ENCODE results near the gene PRX.
"Not testable (repeated sequence)": the region's sequence is repeated elsewhere in the genome, so short reads cannot be mapped to it uniquely, and the experiment has no call there.

Gene PRX

DNA sequence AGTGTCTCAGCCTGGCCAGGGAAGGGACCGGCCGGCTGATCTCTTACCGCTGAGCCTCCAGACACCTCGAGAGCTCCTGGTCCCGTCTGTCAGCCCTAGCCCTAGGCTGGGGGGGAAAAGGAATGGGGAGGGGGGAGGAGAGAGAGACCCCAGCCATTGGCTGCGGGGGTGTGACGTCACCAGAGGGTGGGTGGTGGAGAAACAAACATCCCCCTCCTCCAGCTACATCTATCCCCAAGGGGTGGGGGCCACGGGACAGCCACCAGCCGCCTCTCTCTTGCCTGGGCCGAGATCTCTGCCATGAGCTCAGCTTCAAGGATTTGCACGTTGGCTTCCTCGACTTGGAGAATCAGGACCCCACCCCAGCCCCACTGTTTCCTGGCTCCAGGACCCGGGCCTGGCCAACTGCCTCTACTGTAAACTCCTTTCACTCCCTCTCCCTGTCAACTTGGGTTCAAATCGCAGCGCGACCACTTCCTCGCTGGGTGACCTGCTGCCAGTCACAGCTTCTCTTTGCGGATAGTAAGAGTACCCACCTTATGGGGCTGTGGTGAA is at the start of gene PRX:
TSS of gene PRX (minus strand) at position 88 of the 555 bp plus-strand sequence. CDS start 5,446 bp downstream, outside the sequence.
- peak within 1 kb of the TSS; percentile 19 to 75 (median 61) for H3K4me3 Mint-ChIP-seq
- H3K27me3 Mint-ChIP-seq (ENCODE audit: low read depth) = no peaks in the 10 kb centered on the region
- H3K27ac Mint-ChIP-seq = peak within 1 kb of the TSS; percentile 45 to 94 (median 81)
- no peaks in the 10 kb centered on the region for H3K36me3 Mint-ChIP-seq (ENCODE audit: low read depth)
- H3K4me1 Mint-ChIP-seq = peaks cover 33% of the 10 kb centered on the region
- no peak for TF ChIP-seq CTCF (IDR thresholded peaks at IDR 0.05; ENCODE audit: unreplicated experiment in 3 of 3)
- H3K9me3 Mint-ChIP-seq = no peaks in the 10 kb centered on the region

GRCh38 chr19:40461669-40462221 is 48.6 kb upstream of the PRX start:
- H3K4me1 Mint-ChIP-seq = peaks cover 19% of the 10 kb centered on the region
- peaks cover 16% of the 10 kb centered on the region for H3K27me3 Mint-ChIP-seq (ENCODE audit: low read depth)
- H3K27ac Mint-ChIP-seq = no peak overlapping the region
- H3K4me3 Mint-ChIP-seq = no peak overlapping the region
- no peaks in the 10 kb centered on the region for H3K36me3 Mint-ChIP-seq (ENCODE audit: low read depth)
- H3K9me3 Mint-ChIP-seq = no peaks in the 10 kb centered on the region
- no peak for TF ChIP-seq CTCF (IDR thresholded peaks at IDR 0.05; ENCODE audit: unreplicated experiment in 3 of 3)

DNA sequence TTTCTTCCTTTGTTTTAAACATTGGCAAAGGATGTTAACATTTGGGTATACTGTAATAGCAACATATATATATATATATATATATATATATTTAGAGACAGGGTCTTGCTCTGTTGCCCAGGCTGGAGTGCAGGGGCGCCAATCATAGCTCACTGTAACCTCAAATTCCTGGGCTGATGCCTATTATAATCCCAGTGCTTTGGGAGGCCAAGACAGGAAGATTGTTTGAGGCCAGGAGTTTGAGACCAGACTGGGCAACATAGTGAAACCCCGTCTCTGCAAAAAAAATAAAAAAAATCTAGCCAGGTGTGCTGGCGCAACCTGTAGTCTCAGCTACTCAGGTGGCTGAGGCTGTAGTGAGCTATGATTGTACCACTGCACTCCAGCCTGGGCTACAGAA is 47.0 kb upstream of the PRX start:
- Mint-ChIP-seq H3K4me1 (peaks cover 3% of the 10 kb centered on the region), H3K4me3 (no peak overlapping the region)
- no peak for TF ChIP-seq CTCF (IDR thresholded peaks at IDR 0.05; ENCODE audit: unreplicated experiment in 3 of 3)

DNA sequence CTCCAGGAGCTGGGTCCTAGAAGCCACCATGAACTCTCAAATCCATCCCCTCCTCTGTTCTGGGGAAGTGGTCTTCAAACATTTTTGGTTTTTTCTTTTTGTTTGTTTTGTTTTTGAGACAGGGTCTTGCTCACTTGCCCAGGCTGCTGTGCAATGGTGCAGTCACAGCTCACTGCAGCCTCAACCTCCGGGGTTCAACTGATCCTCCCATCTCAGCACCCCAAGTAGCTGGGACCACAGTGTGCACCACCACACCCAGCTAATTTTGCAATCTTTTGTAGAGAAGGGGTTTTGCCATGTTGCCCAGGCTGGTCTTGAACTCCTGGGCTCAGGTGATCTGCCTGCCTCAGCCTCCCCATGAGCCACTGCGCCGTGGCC is 45.4 kb upstream of the PRX start:
- no peak for TF ChIP-seq CTCF (IDR thresholded peaks at IDR 0.05; ENCODE audit: unreplicated experiment in 3 of 3)
- H3K36me3 Mint-ChIP-seq (ENCODE audit: low read depth) = no peaks in the 10 kb centered on the region
- H3K9me3 Mint-ChIP-seq = no peaks in the 10 kb centered on the region
- H3K4me1 Mint-ChIP-seq = no peaks in the 10 kb centered on the region
- H3K27me3 Mint-ChIP-seq (ENCODE audit: low read depth) = peaks cover 3% of the 10 kb centered on the region
- H3K27ac Mint-ChIP-seq = no peak overlapping the region
- H3K4me3 Mint-ChIP-seq = no peak overlapping the region

More for the DNA sequence above, 47.0 kb upstream of the PRX start:
- Mint-ChIP-seq H3K9me3 (no peaks in the 10 kb centered on the region), H3K27me3 (ENCODE audit: low read depth) (peaks cover 3% of the 10 kb centered on the region), H3K27ac (no peak overlapping the region), H3K36me3 (ENCODE audit: low read depth) (no peaks in the 10 kb centered on the region)

DNA sequence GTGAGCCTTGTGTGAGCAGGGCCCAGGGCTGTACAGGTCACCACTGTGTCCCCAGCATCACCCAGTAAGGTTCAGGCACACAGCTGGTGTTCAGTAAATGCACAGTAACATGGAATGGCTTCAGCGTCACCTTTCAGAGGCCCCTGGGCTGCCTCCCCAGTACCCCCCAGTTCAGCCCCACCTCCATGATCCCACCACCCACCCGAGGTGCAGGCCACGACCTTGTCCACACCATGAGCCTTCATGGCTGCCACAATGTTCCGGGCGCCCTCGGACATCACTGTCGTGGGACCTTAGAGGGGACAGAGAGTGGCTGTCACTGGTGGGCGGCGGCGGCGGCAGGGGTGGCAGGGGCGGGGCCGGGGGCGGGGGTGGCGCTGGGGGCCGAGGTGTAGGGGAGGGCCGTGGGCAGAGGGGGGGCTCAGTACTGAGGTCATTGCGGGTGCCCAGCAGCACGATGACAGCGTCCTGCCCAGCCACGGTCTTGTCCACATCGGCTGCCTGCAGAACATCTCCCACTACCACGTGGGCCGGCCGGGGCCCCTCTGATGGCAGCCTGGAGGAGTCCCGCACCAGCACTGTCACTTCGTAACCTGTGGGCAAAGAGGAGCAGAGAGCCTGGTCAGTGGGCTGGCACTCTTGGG is 44.9 kb upstream of the PRX start:
- no peak for TF ChIP-seq CTCF (IDR thresholded peaks at IDR 0.05; ENCODE audit: unreplicated experiment in 3 of 3)
- H3K27me3 Mint-ChIP-seq (ENCODE audit: low read depth) = peaks cover 3% of the 10 kb centered on the region
- H3K4me1 Mint-ChIP-seq = no peaks in the 10 kb centered on the region
- H3K27ac Mint-ChIP-seq = no peak overlapping the region
- H3K36me3 Mint-ChIP-seq (ENCODE audit: low read depth) = no peaks in the 10 kb centered on the region
- H3K9me3 Mint-ChIP-seq = no peaks in the 10 kb centered on the region
- H3K4me3 Mint-ChIP-seq = no peak overlapping the region

- no peaks in the 10 kb centered on the region for H3K4me1 Mint-ChIP-seq
- H3K27ac Mint-ChIP-seq = no peak overlapping the region
- H3K4me3 Mint-ChIP-seq = no peak overlapping the region
- H3K9me3 Mint-ChIP-seq = no peaks in the 10 kb centered on the region
- H3K36me3 Mint-ChIP-seq (ENCODE audit: low read depth) = no peaks in the 10 kb centered on the region
- TF ChIP-seq CTCF (IDR thresholded peaks at IDR 0.05; ENCODE audit: unreplicated experiment in 3 of 3) = no peak
- peaks cover 3% of the 10 kb centered on the region for H3K27me3 Mint-ChIP-seq (ENCODE audit: low read depth)
Measured at GRCh38 chr19:40457048-40457447, 43.9 kb upstream of the PRX start.

GRCh38 chr19:40453943-40454342 is 40.8 kb upstream of the PRX start:
- not testable (repeated sequence) for H3K27ac Mint-ChIP-seq; H3K4me1 Mint-ChIP-seq; H3K36me3 Mint-ChIP-seq (ENCODE audit: low read depth); H3K4me3 Mint-ChIP-seq; H3K9me3 Mint-ChIP-seq; H3K27me3 Mint-ChIP-seq (ENCODE audit: low read depth)

Measured in nephron (organoid).